Skeletal muscle tissue (tissue), 4 donors: ENCODE measurements around the gene CHTF18. TPM values are rescaled to one million over a fixed set of nuclear protein-coding genes. Genes with fewer than 3 reads are reported as not detected.

ENCODE experiments used
- H3K27ac ChIP-seq: one replicate; pipeline ENCODE4 v1.7.0; 2013; ENCODE audit warnings: mild to moderate bottlenecking, low read depth, low read length, inconsistent platforms
- H3K27me3 ChIP-seq, 3 donors: one replicate each; pipeline ENCODE4 v1.7.0; 2013; ENCODE audit warnings: low read length in 3 of 3; ENCODE audit not compliant: control insufficient read depth in 3 of 3, insufficient read depth in 3 of 3
- H3K36me3 ChIP-seq, 3 donors: one replicate each; pipeline ENCODE4 v1.7.0; 2013; ENCODE audit warnings: low read length in 3 of 3; ENCODE audit not compliant: control insufficient read depth in 3 of 3, insufficient read depth in 3 of 3
- H3K4me1 ChIP-seq, 3 donors: one replicate each; pipeline ENCODE4 v1.7.0; 2013; ENCODE audit warnings: low read length in 3 of 3, mild to moderate bottlenecking in 3 of 3; ENCODE audit not compliant: control insufficient read depth in 3 of 3, insufficient read depth in 3 of 3
- H3K4me3 ChIP-seq, 3 donors: one replicate each; pipeline ENCODE4 v1.7.0; 2013; ENCODE audit warnings: low read length in 3 of 3
- H3K9ac ChIP-seq, 3 donors: one replicate each; pipeline ENCODE4 v1.7.0; 2013; ENCODE audit warnings: low read length in 3 of 3, mild to moderate bottlenecking in 3 of 3, moderate library complexity in 2 of 3, low read depth in 1 of 3
- H3K9me3 ChIP-seq, 3 donors: one replicate each; pipeline ENCODE4 v1.7.0; 2013; ENCODE audit warnings: low read length in 3 of 3; ENCODE audit not compliant: control insufficient read depth in 3 of 3
- total RNA-seq: library from RNA; depleted of rRNA; stranded (reverse); fragments of >200 nt; gene quantifications from one replicate; pipeline ENCODE4 v1.2.3, GENCODE V29; 2014
- donor health status: Osteomylitis.

Gene CHTF18
- total RNA-seq, 1 donor from 2014 or later = 4.2 TPM

GRCh38 chr16:759110-759910, 29.1 kb upstream of the CHTF18 start:
- Histone ChIP-seq H3K9me3 (no peaks in the 10 kb centered on the region), H3K9ac (no peak overlapping the region), H3K36me3 (no peaks in the 10 kb centered on the region), H3K4me3 (no peak overlapping the region), H3K4me1 (no peaks in the 10 kb centered on the region), H3K27me3 (peaks cover 4 to 29% (median 22%) of the 10 kb centered on the region in 3 donors), H3K27ac (no peak overlapping the region)

GRCh38 chr16:760065-760464, 28.4 kb upstream of the CHTF18 start:
- no peak overlapping the region for H3K27ac ChIP-seq

GRCh38 chr16:760545-761343, 27.7 kb upstream of the CHTF18 start, which contains the start of gene MSLN:
Gene MSLN, plus strand, starts transcription at chr16:760734. Its CDS starts 1,947 bp downstream, at chr16:762681.
- Histone ChIP-seq H3K4me1 (no peaks in the 10 kb centered on the region), H3K27ac (no peak within 1 kb of the TSS), H3K36me3 (no peaks in the 10 kb centered on the region), H3K9ac (no peak within 1 kb of the TSS), H3K4me3 (no peak within 1 kb of the TSS), H3K27me3 (peaks cover 4 to 32% (median 25%) of the 10 kb centered on the region in 3 donors), H3K9me3 (no peaks in the 10 kb centered on the region)

More at GRCh38 chr16:760065-760464, 28.4 kb upstream of the CHTF18 start:
- H3K4me1 ChIP-seq = no peaks in the 10 kb centered on the region
- H3K9me3 ChIP-seq = no peaks in the 10 kb centered on the region
- no peak overlapping the region for H3K9ac ChIP-seq
- H3K27me3 ChIP-seq = peaks cover 4 to 30% (median 22%) of the 10 kb centered on the region in 3 donors
- H3K4me3 ChIP-seq = no peak overlapping the region
- no peaks in the 10 kb centered on the region for H3K36me3 ChIP-seq

- H3K36me3 ChIP-seq = no peaks in the 10 kb centered on the region
- no peak overlapping the region for H3K4me3 ChIP-seq
- no peaks in the 10 kb centered on the region for H3K9me3 ChIP-seq
- H3K4me1 ChIP-seq = no peaks in the 10 kb centered on the region
- peaks cover 4 to 31% (median 28%) of the 10 kb centered on the region in 3 donors for H3K27me3 ChIP-seq
- H3K27ac ChIP-seq = no peak overlapping the region
- H3K9ac ChIP-seq = no peak overlapping the region
Observed at GRCh38 chr16:761625-762513, 26.6 kb upstream of the CHTF18 start.

GRCh38 chr16:762595-763268, 25.7 kb upstream of the CHTF18 start:
- Histone ChIP-seq H3K36me3 (no peaks in the 10 kb centered on the region), H3K9ac (no peak overlapping the region), H3K4me3 (no peak overlapping the region), H3K27me3 (peaks cover 5 to 31% (median 28%) of the 10 kb centered on the region in 3 donors), H3K9me3 (no peaks in the 10 kb centered on the region), H3K27ac (no peak overlapping the region), H3K4me1 (no peaks in the 10 kb centered on the region)

- Histone ChIP-seq H3K4me3 (no peak overlapping the region), H3K9ac (no peak overlapping the region), H3K9me3 (no peaks in the 10 kb centered on the region), H3K27ac (no peak overlapping the region), H3K36me3 (no peaks in the 10 kb centered on the region), H3K27me3 (peaks cover 5 to 33% (median 28%) of the 10 kb centered on the region in 3 donors), H3K4me1 (no peaks in the 10 kb centered on the region)
Observed at GRCh38 chr16:763369-764183, 24.8 kb upstream of the CHTF18 start.

- Histone ChIP-seq H3K4me1 (no peaks in the 10 kb centered on the region), H3K27ac (no peak overlapping the region), H3K9me3 (no peaks in the 10 kb centered on the region), H3K27me3 (peaks cover 8 to 37% (median 31%) of the 10 kb centered on the region in 3 donors), H3K9ac (no peak overlapping the region), H3K36me3 (no peaks in the 10 kb centered on the region), H3K4me3 (no peak overlapping the region)
Observed at GRCh38 chr16:764184-764750, 24.2 kb upstream of the CHTF18 start.

- Histone ChIP-seq H3K27me3 (peaks cover 8 to 41% (median 35%) of the 10 kb centered on the region in 3 donors), H3K36me3 (no peaks in the 10 kb centered on the region), H3K9ac (no peak overlapping the region), H3K27ac (no peak overlapping the region), H3K4me1 (no peaks in the 10 kb centered on the region), H3K9me3 (no peaks in the 10 kb centered on the region), H3K4me3 (no peak overlapping the region)
Observed at GRCh38 chr16:764848-765487, 23.5 kb upstream of the CHTF18 start.
